GM12878 (cell line): ENCODE data around the gene CD2BP2. TPM values are rescaled to one million over a fixed set of nuclear protein-coding genes. Genes with fewer than 3 reads are reported as not detected.
A peak's percentile ranks its signal among the peaks of the same experiment; 100 is the strongest.

Source experiments
- ATF7 ChIP-seq: fragments of 450-650 bp; IDR thresholded peaks from 2 replicates; pipeline ENCODE4 v1.6.1; 2016; ENCODE audit warnings: low read depth, mild to moderate bottlenecking
- DPF2 ChIP-seq: fragments of 450-650 bp; IDR thresholded peaks from 2 replicates; pipeline ENCODE4 v1.6.1; 2017; ENCODE audit warnings: mild to moderate bottlenecking
- FOXK2 ChIP-seq: fragments of 450-650 bp; IDR thresholded peaks from 2 replicates; pipeline ENCODE4 v1.6.1; 2017; ENCODE audit warnings: mild to moderate bottlenecking, moderate library complexity
- IRF4 ChIP-seq: IDR thresholded peaks from 2 replicates; pipeline ENCODE4 v1.6.1; 2011; ENCODE audit warnings: low read depth, low read length
- KLF5 ChIP-seq: fragments of 450-650 bp; IDR thresholded peaks from 2 replicates; pipeline ENCODE4 v1.6.1; 2014; ENCODE audit warnings: mild to moderate bottlenecking; ENCODE audit not compliant: partially characterized antibody
- LARP7 ChIP-seq: fragments of 450-650 bp; IDR thresholded peaks from 2 replicates; pipeline ENCODE4 v1.6.1; 2017; ENCODE audit warnings: mild to moderate bottlenecking
- MLLT1 ChIP-seq: fragments of 450-650 bp; IDR thresholded peaks from 2 replicates; pipeline ENCODE4 v1.6.1; 2016; ENCODE audit warnings: mild to moderate bottlenecking
- MTA3 ChIP-seq: IDR thresholded peaks from 2 replicates; pipeline ENCODE4 v1.6.1; 2012; ENCODE audit warnings: low read length, inconsistent platforms, borderline replicate concordance
- NFXL1 ChIP-seq: fragments of 450-650 bp; IDR thresholded peaks from 2 replicates; pipeline ENCODE4 v1.6.1; 2017; ENCODE audit warnings: antibody characterized with exemption, mild to moderate bottlenecking, borderline replicate concordance
- NFYA ChIP-seq: IDR thresholded peaks from 2 replicates; pipeline ENCODE4 v1.6.1; 2011; ENCODE audit warnings: low read depth, mild to moderate bottlenecking, low read length, improper control_type of control experiment, borderline replicate concordance
- PKNOX1 ChIP-seq: fragments of 450-650 bp; IDR thresholded peaks from 2 replicates; pipeline ENCODE4 v1.6.1; 2016; ENCODE audit warnings: mild to moderate bottlenecking
- RAD51 ChIP-seq: fragments of 450-650 bp; IDR thresholded peaks from 2 replicates; pipeline ENCODE4 v1.6.1; 2016; ENCODE audit warnings: moderate library complexity, mild to moderate bottlenecking, inconsistent platforms
- RBBP5 ChIP-seq: fragments of 200-600 bp; sonication (generic); conservative IDR thresholded peaks from 2 replicates; pipeline ENCODE4 v1.6.1; 2016
- SIX5 ChIP-seq: IDR thresholded peaks from 2 replicates; pipeline ENCODE4 v1.6.1; 2011; ENCODE audit warnings: mild to moderate bottlenecking, low read depth, low read length, moderate library complexity; ENCODE audit not compliant: severe bottlenecking
- SMAD1 ChIP-seq: fragments of 450-650 bp; IDR thresholded peaks from 2 replicates; pipeline ENCODE4 v1.6.1; 2018; ENCODE audit warnings: mild to moderate bottlenecking, low read depth; ENCODE audit not compliant: partially characterized antibody
- SRF ChIP-seq, 2 experiments: IDR thresholded peaks; 2 replicates each; pipeline ENCODE4 v1.6.1; 2011; ENCODE audit warnings: low read depth in 2 of 2, low read length in 2 of 2, mild to moderate bottlenecking in 1 of 2, moderate library complexity in 1 of 2
- TCF7 ChIP-seq: IDR thresholded peaks from 2 replicates; pipeline ENCODE4 v1.6.1; 2014; ENCODE audit warnings: antibody characterized with exemption, borderline replicate concordance
- ZBTB11 ChIP-seq: fragments of 450-650 bp; formaldehyde crosslinking; IDR thresholded peaks from 2 replicates; pipeline ENCODE4 v1.5.0; 2022; ENCODE audit warnings: mild to moderate bottlenecking, missing genetic modification characterization
- ZSCAN29 ChIP-seq: fragments of 450-650 bp; IDR thresholded peaks from 2 replicates; pipeline ENCODE4 v1.6.1; 2017; ENCODE audit warnings: mild to moderate bottlenecking, moderate library complexity
- polyA plus RNA-seq, 11 experiments: library from polyadenylated mRNA; depleted of rRNA in 4 of 11; unstranded in 6 of 11; stranded (reverse) in 5 of 11; fragments of >200 nt; fragmentation: Nextera tagmentation in 4 of 11; fragmentation: Illumina TruSeq in 1 of 11; extraction: Ambion mirVana in 4 of 11; extraction: Trizol in 1 of 11; gene quantifications; 1 replicate in 1 of 11; 2 replicates in 10 of 11; pipeline versions ENCODE4 v1.2.1 to v1.2.3, GENCODE V29; 2011 to 2016; ENCODE audit warnings: inconsistent platforms in 2 of 11, missing spikeins in 2 of 11, low read depth in 1 of 11
- total RNA-seq, 4 experiments: library from RNA; depleted of rRNA in 3 of 4; stranded (reverse); fragments of >200 nt in 3 of 4; fragmentation: Illumina TruSeq in 1 of 4; extraction: Trizol in 1 of 4; gene quantifications; 2 replicates each; pipeline versions ENCODE4 v1.2.1 to v1.2.3, GENCODE V29; 2013 to 2021
- TF ChIP-seq, protein P1 (sequence below): fragments of 450-650 bp; IDR thresholded peaks from 2 replicates; pipeline ENCODE4 v1.6.1; 2017; ENCODE audit warnings: antibody characterized with exemption, mild to moderate bottlenecking, moderate library complexity
- TF ChIP-seq, protein P2 (sequence below): IDR thresholded peaks from 2 replicates; pipeline ENCODE4 v1.6.1; 2011; ENCODE audit warnings: borderline replicate concordance, low read depth, mild to moderate bottlenecking, moderate library complexity, mixed read lengths, low read length; ENCODE audit not compliant: insufficient read depth; ENCODE audit errors: extremely low read length

CD2BP2 gene
- total and polyA plus RNA-seq, 10 of the 15 experiments (the other 5 are each of a cell fraction or from before 2014, with no cell fraction given): 3.3 to 47.9 (median 31.8) TPM

DNA sequence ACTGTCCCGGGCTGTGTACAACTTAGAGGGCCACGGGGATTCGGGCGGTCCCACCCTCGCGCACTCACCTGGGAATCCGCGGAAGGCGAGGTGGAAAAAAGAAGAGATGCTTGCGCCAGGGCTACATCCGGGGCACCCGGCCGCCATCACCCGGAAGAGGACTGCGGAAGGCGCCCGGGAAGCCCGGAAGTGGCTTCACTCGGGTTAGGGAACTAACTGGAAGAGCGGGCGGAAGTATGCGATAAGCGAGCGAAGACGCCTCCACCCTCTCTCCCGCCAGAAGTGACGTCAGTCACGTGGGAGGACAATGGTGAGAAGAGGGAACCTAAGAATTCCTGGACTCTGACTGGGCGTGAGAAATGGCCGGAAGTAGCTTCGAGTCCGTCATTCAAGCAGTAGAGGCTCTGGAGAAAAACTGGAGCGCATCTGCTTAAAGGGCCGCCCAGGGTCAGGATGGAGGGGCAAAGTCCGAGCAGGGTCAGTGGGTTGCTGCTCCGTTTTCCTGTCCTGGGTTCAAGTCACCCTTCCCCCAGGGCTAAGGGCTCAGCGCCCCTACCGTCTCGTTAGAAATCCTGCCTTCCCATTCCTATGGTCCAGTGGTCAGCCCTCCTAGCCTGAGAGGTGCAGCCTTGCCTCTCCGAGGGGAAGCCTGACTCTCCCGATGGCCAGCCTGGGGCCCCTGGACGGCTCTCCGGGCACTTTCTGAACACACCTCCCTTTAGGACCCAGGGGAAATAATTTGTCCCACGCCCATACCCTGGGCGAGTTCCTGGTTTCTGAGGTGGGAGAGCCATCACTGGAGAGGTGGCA is at the start of gene CD2BP2 (continued):
- no peak for TF ChIP-seq ZBTB11 (CRISPR knock-in tag)
- TF ChIP-seq SRF (IDR thresholded peaks at IDR 0.05; ENCODE audit: low read depth in 2 of 2, low read length in 2 of 2): no peak
- peak; percentile 38; the same call in 1 of the 2 replicates for TF ChIP-seq LARP7
- TF ChIP-seq SIX5: peak; percentile 76
- peak; percentile 97 for TF ChIP-seq RAD51
- no peak for TF ChIP-seq NFYA
- no peak for TF ChIP-seq NFXL1
- no peak for TF ChIP-seq MLLT1
- peak; percentile 57 for TF ChIP-seq IRF4
- peak; percentile 71 for TF ChIP-seq DPF2
- TF ChIP-seq, protein P1, sequence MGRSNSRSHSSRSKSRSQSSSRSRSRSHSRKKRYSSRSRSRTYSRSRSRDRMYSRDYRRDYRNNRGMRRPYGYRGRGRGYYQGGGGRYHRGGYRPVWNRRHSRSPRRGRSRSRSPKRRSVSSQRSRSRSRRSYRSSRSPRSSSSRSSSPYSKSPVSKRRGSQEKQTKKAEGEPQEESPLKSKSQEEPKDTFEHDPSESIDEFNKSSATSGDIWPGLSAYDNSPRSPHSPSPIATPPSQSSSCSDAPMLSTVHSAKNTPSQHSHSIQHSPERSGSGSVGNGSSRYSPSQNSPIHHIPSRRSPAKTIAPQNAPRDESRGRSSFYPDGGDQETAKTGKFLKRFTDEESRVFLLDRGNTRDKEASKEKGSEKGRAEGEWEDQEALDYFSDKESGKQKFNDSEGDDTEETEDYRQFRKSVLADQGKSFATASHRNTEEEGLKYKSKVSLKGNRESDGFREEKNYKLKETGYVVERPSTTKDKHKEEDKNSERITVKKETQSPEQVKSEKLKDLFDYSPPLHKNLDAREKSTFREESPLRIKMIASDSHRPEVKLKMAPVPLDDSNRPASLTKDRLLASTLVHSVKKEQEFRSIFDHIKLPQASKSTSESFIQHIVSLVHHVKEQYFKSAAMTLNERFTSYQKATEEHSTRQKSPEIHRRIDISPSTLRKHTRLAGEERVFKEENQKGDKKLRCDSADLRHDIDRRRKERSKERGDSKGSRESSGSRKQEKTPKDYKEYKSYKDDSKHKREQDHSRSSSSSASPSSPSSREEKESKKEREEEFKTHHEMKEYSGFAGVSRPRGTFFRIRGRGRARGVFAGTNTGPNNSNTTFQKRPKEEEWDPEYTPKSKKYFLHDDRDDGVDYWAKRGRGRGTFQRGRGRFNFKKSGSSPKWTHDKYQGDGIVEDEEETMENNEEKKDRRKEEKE: no peak
- TF ChIP-seq, protein P2, sequence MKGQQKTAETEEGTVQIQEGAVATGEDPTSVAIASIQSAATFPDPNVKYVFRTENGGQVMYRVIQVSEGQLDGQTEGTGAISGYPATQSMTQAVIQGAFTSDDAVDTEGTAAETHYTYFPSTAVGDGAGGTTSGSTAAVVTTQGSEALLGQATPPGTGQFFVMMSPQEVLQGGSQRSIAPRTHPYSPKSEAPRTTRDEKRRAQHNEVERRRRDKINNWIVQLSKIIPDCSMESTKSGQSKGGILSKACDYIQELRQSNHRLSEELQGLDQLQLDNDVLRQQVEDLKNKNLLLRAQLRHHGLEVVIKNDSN: peak; percentile 86
- no peak for TF ChIP-seq RBBP5
- no peak for TF ChIP-seq ZSCAN29
- peak; percentile 80; the same call in 1 of the 2 replicates for TF ChIP-seq MTA3
- peak; percentile 71 for TF ChIP-seq PKNOX1
- TF ChIP-seq TCF7: no peak
- no peak for TF ChIP-seq SMAD1
- peak; percentile 99 for TF ChIP-seq ATF7
- TF ChIP-seq FOXK2: no peak; the same call in 1 of the 2 replicates
- no peak for TF ChIP-seq KLF5
